H1 (cell line): ENCODE results near the gene ZBED1. TPM values are rescaled to one million over a fixed set of nuclear protein-coding genes. Genes with fewer than 3 reads are reported as not detected.

Experiments used
- BCL11A ChIP-seq, 2 experiments: IDR thresholded peaks; one replicate each; pipeline ENCODE4 v1.6.1; 2011; ENCODE audit warnings: low read depth in 2 of 2, low read length in 2 of 2, mild to moderate bottlenecking in 2 of 2
- CREB1 ChIP-seq: IDR thresholded peaks from 2 replicates; pipeline ENCODE4 v1.6.1; 2012; ENCODE audit warnings: inconsistent platforms
- EZH2 ChIP-seq: fragments of 200-600 bp; sonication (generic); IDR thresholded peaks from 2 replicates; pipeline ENCODE4 v1.7.1; 2012; ENCODE audit warnings: low read depth, mild to moderate bottlenecking, moderate library complexity, low read length, inconsistent platforms; ENCODE audit not compliant: severe bottlenecking
- FOSL1 ChIP-seq: IDR thresholded peaks from 2 replicates; pipeline ENCODE4 v1.6.1; 2011; ENCODE audit warnings: mild to moderate bottlenecking, low read depth, low read length, moderate library complexity; ENCODE audit not compliant: insufficient read depth
- SP1 ChIP-seq: IDR thresholded peaks from 2 replicates; pipeline ENCODE4 v1.6.1; 2011; ENCODE audit warnings: low read depth, low read length
- TAF7 ChIP-seq: optimal IDR thresholded peaks from 2 replicates; pipeline ENCODE3; 2011; ENCODE audit warnings: low read depth, mild to moderate bottlenecking, inconsistent platforms, low read length, moderate library complexity, borderline replicate concordance
- polyA plus RNA-seq, 7 experiments: library from polyadenylated mRNA; depleted of rRNA in 3 of 7; stranded (reverse) in 5 of 7; unstranded in 2 of 7; fragments of >200 nt in 5 of 7; fragments of 200-250 nt in 2 of 7; gene quantifications; 1 replicate in 5 of 7; 2 replicates in 1 of 7; 4 replicates in 1 of 7; pipeline versions ENCODE4 v1.2.1 to v1.2.3, GENCODE V29; 2011 to 2013; ENCODE audit warnings: missing spikeins in 2 of 7, mixed read lengths in 2 of 7
- total RNA-seq: library from RNA; stranded (reverse); fragmentation: NEBNext Ultra II Directional; extraction: Animal tissue kit (Norgen Biotek cat#: 25700); gene quantifications from 2 replicates; pipeline ENCODE4 v1.2.1, GENCODE V29; 2021
- TF ChIP-seq, protein P1 (sequence below): IDR thresholded peaks from 2 replicates; pipeline ENCODE4 v1.6.1; 2011; ENCODE audit warnings: low read length, improper control_type of control experiment

The ZBED1 gene
- total and polyA plus RNA-seq, 2 of the 8 experiments (the other 6 are each of a cell fraction or from before 2014, with no cell fraction given): 28.5 to 45.8 TPM

- TF ChIP-seq SP1: no peak
- TF ChIP-seq BCL11A (IDR thresholded peaks at IDR 0.05; ENCODE audit: low read depth in 2 of 2, low read length in 2 of 2): no peak
- TF ChIP-seq CREB1: no peak
- TF ChIP-seq TAF7: peak; percentile 43
- no peak for TF ChIP-seq FOSL1
- no peak for TF ChIP-seq EZH2
- TF ChIP-seq, protein P1, sequence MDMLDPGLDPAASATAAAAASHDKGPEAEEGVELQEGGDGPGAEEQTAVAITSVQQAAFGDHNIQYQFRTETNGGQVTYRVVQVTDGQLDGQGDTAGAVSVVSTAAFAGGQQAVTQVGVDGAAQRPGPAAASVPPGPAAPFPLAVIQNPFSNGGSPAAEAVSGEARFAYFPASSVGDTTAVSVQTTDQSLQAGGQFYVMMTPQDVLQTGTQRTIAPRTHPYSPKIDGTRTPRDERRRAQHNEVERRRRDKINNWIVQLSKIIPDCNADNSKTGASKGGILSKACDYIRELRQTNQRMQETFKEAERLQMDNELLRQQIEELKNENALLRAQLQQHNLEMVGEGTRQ: no peak
Measured at GRCh38 chrX:2500091-2500802, 529 bp downstream of the ZBED1 start (continued).
